ENCODE results near the gene IL12RB1. TPM values are rescaled to one million over a fixed set of nuclear protein-coding genes. Genes with fewer than 3 reads are reported as not detected.

The IL12RB1 gene
- total RNA-seq, 1 donor from 2014 or later = not detected

DNA sequence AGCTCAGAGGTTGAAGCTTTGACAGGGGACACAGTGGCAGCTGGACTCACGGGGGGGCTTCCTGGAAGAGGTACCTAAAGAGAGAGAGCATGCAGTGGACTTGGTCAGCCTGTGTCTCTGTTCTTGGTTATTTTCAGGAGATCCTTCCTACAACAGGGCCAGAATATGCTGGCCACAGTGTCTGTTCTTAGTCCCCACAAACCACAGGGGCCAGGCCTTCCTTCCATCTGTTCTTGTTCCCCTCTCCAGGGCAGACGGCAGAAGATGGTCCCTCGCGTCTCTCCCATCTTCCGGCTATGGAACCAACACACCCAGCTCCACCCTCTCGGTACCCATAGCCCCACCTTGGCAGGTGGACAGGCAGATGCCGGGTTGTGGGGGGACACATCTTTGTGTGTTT, 35.7 kb upstream of the IL12RB1 start:
- H3K27me3 Mint-ChIP-seq (ENCODE audit: unreplicated experiment) = peaks cover 10% of the 10 kb centered on the region
- H3K4me1 Mint-ChIP-seq (ENCODE audit: unreplicated experiment) = peaks cover 5% of the 10 kb centered on the region
- no peak for DNase-seq (ENCODE audit: low spot score)
- no peaks in the 10 kb centered on the region for H3K36me3 Mint-ChIP-seq (ENCODE audit: low read depth, unreplicated experiment)
- H3K27ac Mint-ChIP-seq (ENCODE audit: unreplicated experiment) = peak overlapping the region; percentile 48
- no peaks in the 10 kb centered on the region for H3K9me3 Mint-ChIP-seq (ENCODE audit: unreplicated experiment)
- TF ChIP-seq, protein P1, sequence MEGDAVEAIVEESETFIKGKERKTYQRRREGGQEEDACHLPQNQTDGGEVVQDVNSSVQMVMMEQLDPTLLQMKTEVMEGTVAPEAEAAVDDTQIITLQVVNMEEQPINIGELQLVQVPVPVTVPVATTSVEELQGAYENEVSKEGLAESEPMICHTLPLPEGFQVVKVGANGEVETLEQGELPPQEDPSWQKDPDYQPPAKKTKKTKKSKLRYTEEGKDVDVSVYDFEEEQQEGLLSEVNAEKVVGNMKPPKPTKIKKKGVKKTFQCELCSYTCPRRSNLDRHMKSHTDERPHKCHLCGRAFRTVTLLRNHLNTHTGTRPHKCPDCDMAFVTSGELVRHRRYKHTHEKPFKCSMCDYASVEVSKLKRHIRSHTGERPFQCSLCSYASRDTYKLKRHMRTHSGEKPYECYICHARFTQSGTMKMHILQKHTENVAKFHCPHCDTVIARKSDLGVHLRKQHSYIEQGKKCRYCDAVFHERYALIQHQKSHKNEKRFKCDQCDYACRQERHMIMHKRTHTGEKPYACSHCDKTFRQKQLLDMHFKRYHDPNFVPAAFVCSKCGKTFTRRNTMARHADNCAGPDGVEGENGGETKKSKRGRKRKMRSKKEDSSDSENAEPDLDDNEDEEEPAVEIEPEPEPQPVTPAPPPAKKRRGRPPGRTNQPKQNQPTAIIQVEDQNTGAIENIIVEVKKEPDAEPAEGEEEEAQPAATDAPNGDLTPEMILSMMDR (IDR thresholded peaks at IDR 0.05; ENCODE audit: unreplicated experiment) = no peak
- H3K4me3 Mint-ChIP-seq (ENCODE audit: unreplicated experiment) = no peak overlapping the region

DNA sequence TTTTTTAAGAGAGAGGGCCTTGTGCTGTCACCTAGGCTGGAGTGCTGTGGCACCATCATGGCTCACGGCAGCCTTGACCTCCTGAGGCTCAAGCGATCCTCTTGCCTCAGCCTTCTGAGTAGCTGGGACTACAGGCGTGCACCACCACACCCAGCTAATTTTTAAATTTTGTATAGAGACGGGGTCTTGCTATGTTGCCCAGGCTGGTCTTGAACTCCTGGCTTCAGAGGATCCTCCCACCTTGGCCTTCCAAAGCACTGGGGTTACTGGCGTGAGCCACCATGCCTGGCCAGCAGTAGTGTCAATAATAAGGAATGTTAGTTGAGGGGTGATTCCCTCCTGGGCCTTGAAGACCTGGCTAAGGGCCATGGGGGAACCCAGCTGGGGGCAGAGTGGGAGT, 34.4 kb upstream of the IL12RB1 start:
- no peak for DNase-seq (ENCODE audit: low spot score)
- Mint-ChIP-seq H3K36me3 (ENCODE audit: low read depth, unreplicated experiment) (peaks cover 3% of the 10 kb centered on the region), H3K9me3 (ENCODE audit: unreplicated experiment) (no peaks in the 10 kb centered on the region), H3K27me3 (ENCODE audit: unreplicated experiment) (peaks cover 13% of the 10 kb centered on the region), H3K4me3 (ENCODE audit: unreplicated experiment) (no peak overlapping the region), H3K4me1 (ENCODE audit: unreplicated experiment) (peaks cover 8% of the 10 kb centered on the region), H3K27ac (ENCODE audit: unreplicated experiment) (no peak overlapping the region)
- TF ChIP-seq, protein P1 (IDR thresholded peaks at IDR 0.05; ENCODE audit: unreplicated experiment) = no peak

DNA sequence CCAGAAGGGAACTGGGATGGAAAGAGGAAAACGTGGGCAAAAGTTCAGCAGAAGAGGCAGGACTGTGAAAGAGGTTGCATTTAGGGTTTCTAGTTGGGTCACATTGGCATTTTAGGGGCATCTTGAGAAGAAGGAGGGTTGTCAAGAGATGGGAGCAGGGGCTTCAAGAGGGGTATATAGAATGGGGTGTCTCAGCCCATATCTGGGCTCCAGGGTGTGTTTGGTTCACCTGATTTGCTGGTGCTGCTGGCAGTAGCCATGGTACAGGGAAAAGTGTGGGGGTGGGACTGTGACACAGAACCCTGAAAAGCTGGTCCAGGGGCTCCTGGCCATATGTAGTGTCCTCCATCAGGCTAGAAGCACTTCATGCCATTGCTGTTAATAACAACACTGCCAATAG, 33.4 kb upstream of the IL12RB1 start:
- Mint-ChIP-seq H3K4me1 (ENCODE audit: unreplicated experiment) (peaks cover 8% of the 10 kb centered on the region), H3K36me3 (ENCODE audit: low read depth, unreplicated experiment) (peaks cover 3% of the 10 kb centered on the region), H3K27ac (ENCODE audit: unreplicated experiment) (no peak overlapping the region), H3K27me3 (ENCODE audit: unreplicated experiment) (peaks cover 17% of the 10 kb centered on the region), H3K9me3 (ENCODE audit: unreplicated experiment) (no peaks in the 10 kb centered on the region), H3K4me3 (ENCODE audit: unreplicated experiment) (peak overlapping the region; percentile 24)
- TF ChIP-seq, protein P1 (IDR thresholded peaks at IDR 0.05; ENCODE audit: unreplicated experiment) = no peak
- no peak for DNase-seq (ENCODE audit: low spot score)

DNA sequence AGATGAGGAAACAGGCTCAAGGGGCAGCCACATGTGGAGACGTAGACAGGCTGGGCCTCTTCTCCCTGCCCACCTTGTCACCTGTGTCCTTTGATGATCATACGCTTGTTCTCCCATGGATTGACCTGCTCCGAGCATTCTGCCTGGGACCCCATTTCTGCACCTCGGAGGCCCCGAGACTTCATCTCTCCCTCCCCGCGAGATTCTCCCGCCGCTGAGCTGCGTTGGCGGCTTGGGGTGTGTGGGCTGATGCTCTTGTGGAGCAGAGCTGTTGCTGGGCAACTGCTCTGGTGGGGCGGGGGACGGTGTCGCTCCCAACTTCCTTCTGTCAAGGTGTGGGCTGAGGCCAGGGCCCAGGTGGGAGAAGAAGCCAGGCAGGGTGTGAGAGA, 33.0 kb upstream of the IL12RB1 start:
- H3K27ac Mint-ChIP-seq (ENCODE audit: unreplicated experiment) = no peak overlapping the region
- TF ChIP-seq, protein P1 (IDR thresholded peaks at IDR 0.05; ENCODE audit: unreplicated experiment) = no peak
- H3K36me3 Mint-ChIP-seq (ENCODE audit: low read depth, unreplicated experiment) = peaks cover 3% of the 10 kb centered on the region
- peaks cover 20% of the 10 kb centered on the region for H3K27me3 Mint-ChIP-seq (ENCODE audit: unreplicated experiment)
- no peak for DNase-seq (ENCODE audit: low spot score)
- peak overlapping the region; percentile 24 for H3K4me3 Mint-ChIP-seq (ENCODE audit: unreplicated experiment)
- no peaks in the 10 kb centered on the region for H3K9me3 Mint-ChIP-seq (ENCODE audit: unreplicated experiment)
- H3K4me1 Mint-ChIP-seq (ENCODE audit: unreplicated experiment) = peaks cover 8% of the 10 kb centered on the region

DNA sequence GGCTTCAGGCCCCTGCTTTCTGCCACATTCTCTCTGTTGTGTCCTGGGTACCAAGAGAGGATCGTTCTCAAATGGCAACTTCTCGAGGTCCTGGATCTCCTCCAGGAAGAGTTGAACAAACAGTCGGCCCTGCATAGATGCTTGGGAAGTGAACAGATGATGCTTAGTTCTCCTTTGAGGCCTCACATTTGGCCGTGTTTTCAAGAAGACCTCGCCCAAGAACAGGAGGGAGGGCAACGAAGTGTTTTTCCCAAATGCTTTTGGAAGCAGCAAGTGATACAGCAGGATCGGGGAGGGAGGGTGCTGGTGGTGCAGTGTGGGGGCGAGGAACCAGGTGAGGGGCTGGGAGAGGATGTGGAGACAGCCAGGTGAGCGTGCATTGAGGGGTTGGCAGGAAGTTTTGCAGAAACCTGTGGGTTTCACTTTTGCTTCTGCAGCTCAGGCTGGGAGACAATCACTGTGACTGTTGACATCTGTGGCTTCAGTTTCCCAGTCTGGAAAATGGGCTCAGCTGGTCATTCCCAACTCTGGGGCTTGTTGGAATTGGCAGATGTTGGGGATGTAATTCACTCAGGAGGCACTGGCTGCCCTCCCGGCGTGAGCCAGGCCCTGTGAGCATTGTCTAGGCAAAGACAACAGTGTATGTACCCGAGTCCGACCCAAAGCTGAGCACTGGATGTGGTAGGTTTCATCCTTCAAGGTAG, 32.4 kb upstream of the IL12RB1 start:
- H3K4me3 Mint-ChIP-seq (ENCODE audit: unreplicated experiment) = peak overlapping the region; percentile 78
- H3K9me3 Mint-ChIP-seq (ENCODE audit: unreplicated experiment) = no peaks in the 10 kb centered on the region
- TF ChIP-seq, protein P1 (IDR thresholded peaks at IDR 0.05; ENCODE audit: unreplicated experiment) = no peak
- H3K27me3 Mint-ChIP-seq (ENCODE audit: unreplicated experiment) = peaks cover 24% of the 10 kb centered on the region
- DNase-seq (ENCODE audit: low spot score) = no peak
- peaks cover 3% of the 10 kb centered on the region for H3K36me3 Mint-ChIP-seq (ENCODE audit: low read depth, unreplicated experiment)
- H3K27ac Mint-ChIP-seq (ENCODE audit: unreplicated experiment) = no peak overlapping the region
- H3K4me1 Mint-ChIP-seq (ENCODE audit: unreplicated experiment) = peaks cover 8% of the 10 kb centered on the region
